GM12878 (cell line): ENCODE results near the gene OTOG. TPM values are rescaled to one million over a fixed set of nuclear protein-coding genes. Genes with fewer than 3 reads are reported as not detected.

ENCODE experiments used
- ATAC-seq: fragments of 200-7000 bp; cut with Tn5 transposase; 3 replicates; pipeline ENCODE4 v1.9.1; 2020; ENCODE audit warnings: mild to moderate bottlenecking, moderate library complexity
- BruUV-seq: library from RNA; stranded (reverse); fragments of 400-500 nt; replicated peaks from 2 replicates; lab custom pipeline; 2021; lab: Mats Ljungman, UMichigan
- CTCF ChIA-PET: fragments of 300-600 bp; sonication (Branson Sonifier 250); formaldehyde crosslinking; extraction: SDS; loops from one replicate; lab custom pipeline; 2021; ENCODE audit warnings: inconsistent platforms; lab: Yijun Ruan, JAX
- POLR2A ChIA-PET: fragments of 350-600 bp; formaldehyde crosslinking; extraction: SDS; loops from one replicate; lab custom pipeline; 2021; ENCODE audit warnings: inconsistent platforms; lab: Charles Lee
- RAD21 ChIA-PET: fragments of 300-600 bp; sonication (Branson Sonifier 250); formaldehyde crosslinking; loops from one replicate; lab custom pipeline; 2023; ENCODE audit warnings: antibody characterized with exemption; ENCODE audit not compliant: unreplicated experiment; lab: Charles Lee
- SMC1A ChIA-PET: fragments of 300-600 bp; sonication (Branson Sonifier 250); formaldehyde crosslinking; loops from one replicate; lab custom pipeline; 2023; ENCODE audit not compliant: unreplicated experiment, uncharacterized antibody; lab: Charles Lee
- DNase-seq: peaks from one replicate; pipeline ENCODE4 v3.0.0-alpha.2; 2011; ENCODE audit warnings: low read depth, low spot score
- FAIRE-seq: peaks from 3 replicates; lab custom pipeline; 2011; peaks lifted over from hg19 to GRCh38; lab: Jason Lieb, UNC
- H2AFZ ChIP-seq: 2 replicates; pipeline ENCODE4 v1.6.0; 2011; ENCODE audit warnings: low read depth, low read length, control low read depth; ENCODE audit not compliant: control insufficient read depth
- H3K27ac ChIP-seq: 2 replicates; pipeline ENCODE4 v1.5.1; 2011; ENCODE audit warnings: control low read depth; ENCODE audit not compliant: control insufficient read depth, insufficient read depth
- H3K27me3 ChIP-seq, 2 experiments: replicated peaks in 1 of 2; 2 replicates each; pipeline versions ENCODE4 v1.6.0 to v1.6.1; 2011; ENCODE audit warnings: low read length in 1 of 2; ENCODE audit not compliant: control insufficient read depth in 2 of 2, insufficient read depth in 2 of 2
- H3K36me3 ChIP-seq, 2 experiments: 2 replicates each; pipeline ENCODE4 v1.5.1; 2011; ENCODE audit warnings: low read length in 1 of 2; ENCODE audit not compliant: control insufficient read depth in 2 of 2, insufficient read depth in 2 of 2
- H3K4me1 ChIP-seq: 2 replicates; pipeline ENCODE4 v1.6.1; 2011; ENCODE audit warnings: mild to moderate bottlenecking, low read length, moderate library complexity, mixed read lengths; ENCODE audit not compliant: control insufficient read depth, insufficient read depth
- H3K4me2 ChIP-seq: 2 replicates; pipeline ENCODE4 v1.6.0; 2011; ENCODE audit warnings: control low read depth; ENCODE audit not compliant: control insufficient read depth, insufficient read depth
- H3K4me3 ChIP-seq: fragments of 200-600 bp; sonication (generic); 2 replicates; pipeline ENCODE4 v1.5.1; 2016
- H3K79me2 ChIP-seq: 2 replicates; pipeline ENCODE4 v1.6.0; 2011; ENCODE audit warnings: low read length; ENCODE audit not compliant: control insufficient read depth, insufficient read depth
- H3K9ac ChIP-seq: 2 replicates; pipeline ENCODE4 v1.8.0; 2011; ENCODE audit warnings: low read length, control low read depth, mixed read lengths; ENCODE audit not compliant: control insufficient read depth, insufficient read depth
- H3K9me3 ChIP-seq: replicated peaks from 3 replicates; pipeline ENCODE4 v1.5.1; 2011; ENCODE audit warnings: mild to moderate bottlenecking, low read length; ENCODE audit not compliant: control insufficient read depth, insufficient read depth
- H4K20me1 ChIP-seq: 2 replicates; pipeline ENCODE4 v1.6.0; 2011; ENCODE audit not compliant: control insufficient read depth, insufficient read depth
- ASH2L ChIP-seq: fragments of 300-600, 200-600 bp; sonication (generic); IDR thresholded peaks from 2 replicates; pipeline ENCODE4 v1.6.1; 2017; ENCODE audit warnings: low read depth, mild to moderate bottlenecking, borderline replicate concordance
- CHD2 ChIP-seq: IDR thresholded peaks from 2 replicates; pipeline ENCODE4 v1.6.1; 2011; ENCODE audit warnings: low read depth, low read length, improper control_type of control experiment, borderline replicate concordance
- E2F8 ChIP-seq: fragments of 450-650 bp; IDR thresholded peaks from 2 replicates; pipeline ENCODE4 v1.6.1; 2018; ENCODE audit warnings: mild to moderate bottlenecking, low read depth, moderate library complexity; ENCODE audit not compliant: partially characterized antibody
- EED ChIP-seq: sonication (generic); IDR thresholded peaks from 2 replicates; pipeline ENCODE4 v1.6.1; 2016; ENCODE audit warnings: antibody characterized with exemption, low read depth
- FOS ChIP-seq: IDR thresholded peaks from 3 replicates; pipeline ENCODE4 v1.6.1; 2011; ENCODE audit warnings: borderline replicate concordance; ENCODE audit not compliant: insufficient read length; ENCODE audit errors: extremely low read depth
- FOXM1 ChIP-seq: IDR thresholded peaks from 2 replicates; pipeline ENCODE4 v1.6.1; 2012; ENCODE audit warnings: low read depth, mild to moderate bottlenecking, inconsistent platforms, low read length, moderate library complexity
- HDAC2 ChIP-seq: fragments of 200-600 bp; sonication (generic); IDR thresholded peaks from 2 replicates; pipeline ENCODE4 v1.6.1; 2017
- MYB ChIP-seq: fragments of 150-350 bp; IDR thresholded peaks from 2 replicates; pipeline ENCODE4 v1.6.1; 2014; ENCODE audit warnings: mild to moderate bottlenecking, low read depth, low read length, borderline replicate concordance
- NBN ChIP-seq: fragments of 450-650 bp; IDR thresholded peaks from 2 replicates; pipeline ENCODE4 v1.6.1; 2016
- POLR2AphosphoS2 ChIP-seq: IDR thresholded peaks from 2 replicates; pipeline ENCODE4 v1.6.1; 2011; ENCODE audit warnings: low read depth, mild to moderate bottlenecking, low read length, improper control_type of control experiment, moderate library complexity
- RELB ChIP-seq: fragments of 450-650 bp; IDR thresholded peaks from 2 replicates; pipeline ENCODE4 v1.6.1; 2017; ENCODE audit warnings: low read depth, mild to moderate bottlenecking, moderate library complexity
- SMAD5 ChIP-seq: IDR thresholded peaks from 2 replicates; pipeline ENCODE4 v1.6.1; 2016; ENCODE audit warnings: antibody characterized with exemption, low read depth
- ZZZ3 ChIP-seq: IDR thresholded peaks from 2 replicates; pipeline ENCODE4 v1.6.1; 2011; ENCODE audit warnings: low read depth; ENCODE audit not compliant: control insufficient read depth, insufficient read length
- WGBS: methylation state at CpG from one replicate; pipeline ENCODE4 v1.1.6; 2016; ENCODE audit warnings: low lambda C conversion rate; ENCODE audit not compliant: insufficient replicate concordance, insufficient coverage; ENCODE audit errors: missing lambda C conversion rate; 5-methylcytosine and 5-hydroxymethylcytosine counted together
- in situ Hi-C: fragments of 300-500 bp; cut with MboI; formaldehyde crosslinking; loops from 9 replicates; pipeline ENCODE4 v1.14.3; 2018; ENCODE audit warnings: mixed read lengths
- intact Hi-C: fragments of 100-400 bp; cut with micrococcal nuclease; formaldehyde crosslinking; loops from one replicate; pipeline ENCODE4 v1.14.2; 2022; ENCODE audit not compliant: unreplicated experiment
- polyA plus RNA-seq, 11 experiments: library from polyadenylated mRNA; depleted of rRNA in 4 of 11; unstranded in 6 of 11; stranded (reverse) in 5 of 11; fragments of >200 nt; fragmentation: Nextera tagmentation in 4 of 11; fragmentation: Illumina TruSeq in 1 of 11; extraction: Ambion mirVana in 4 of 11; extraction: Trizol in 1 of 11; gene quantifications; 1 replicate in 1 of 11; 2 replicates in 10 of 11; pipeline versions ENCODE4 v1.2.1 to v1.2.3, GENCODE V29; 2011 to 2016; ENCODE audit warnings: inconsistent platforms in 2 of 11, missing spikeins in 2 of 11, low read depth in 1 of 11
- total RNA-seq, 4 experiments: library from RNA; depleted of rRNA in 3 of 4; stranded (reverse); fragments of >200 nt in 3 of 4; fragmentation: Illumina TruSeq in 1 of 4; extraction: Trizol in 1 of 4; gene quantifications; 2 replicates each; pipeline versions ENCODE4 v1.2.1 to v1.2.3, GENCODE V29; 2013 to 2021

OTOG gene
- total and polyA plus RNA-seq, 10 of the 15 experiments (the other 5 are each of a cell fraction or from before 2014, with no cell fraction given): not detected

GRCh38 chr11:17507773-17508172 is 39.3 kb upstream of the OTOG start (continued):
- TF ChIP-seq MYB (no peak), EED (no peak), RELB (no peak), POLR2AphosphoS2 (no peak), ASH2L (no peak), E2F8 (no peak), NBN (no peak), HDAC2 (no peak)

GRCh38 chr11:17508306-17508705 is 38.8 kb upstream of the OTOG start:
- H3K79me2 ChIP-seq: no peaks in the 10 kb centered on the region
- no peaks in the 10 kb centered on the region; the same call in 1 of the 2 replicates for H4K20me1 ChIP-seq
- no peaks in the 10 kb centered on the region; the same call in 1 of the 2 replicates for H3K4me1 ChIP-seq
- RAD21 ChIA-PET: interaction anchor here (1.4 kb wide), 1 partner anchor 14 kb away, joined by 3 read pairs; no protein-coding TSS in a partner anchor
- TF ChIP-seq FOS: no peak
- no peak for TF ChIP-seq SMAD5
- no peak for TF ChIP-seq FOXM1
- no peak for TF ChIP-seq CHD2
- TF ChIP-seq ZZZ3: no peak
- TF ChIP-seq, all 136 proteins: peak for 0
- Histone ChIP-seq H3K4me3 (no peak overlapping the region), H3K27ac (no peak overlapping the region), H3K27me3 (no peaks in the 10 kb centered on the region; a peak in 2 of 4 replicates), H2AFZ (no peak overlapping the region), H3K4me2 (no peak overlapping the region), H3K36me3 (no peaks in the 10 kb centered on the region), H3K9me3 (no peaks in the 10 kb centered on the region), H3K9ac (no peak overlapping the region)
- no TSS peak for BruUV-seq
- DNase-seq (no peak), FAIRE-seq (no peak), ATAC-seq (no peak)
- intact Hi-C loops: no loop called here
- POLR2A ChIA-PET: no interaction called here
- in situ Hi-C loops: loop anchor here (5.0 to 10.0 kb wide), 2 partner anchors 124 to 281 kb away; partner anchors contain the start of gene KCNJ11
- SMC1A ChIA-PET: interaction anchor here (0.7 kb wide), 1 partner anchor 597 kb away, joined by 3 read pairs; no protein-coding TSS in a partner anchor
- CTCF ChIA-PET: interaction anchor here (0.6 to 2.4 kb wide), 6 partner anchors 9 to 131 kb away, joined by 3 to 10 read pairs (median 6); no protein-coding TSS in a partner anchor
- WGBS: 0% methylated on average over 3 of the region's 3 CpGs
